Endodermal cell (in vitro differentiated cells): ENCODE results near the gene MMP2. TPM values are rescaled to one million over a fixed set of nuclear protein-coding genes. Genes with fewer than 3 reads are reported as not detected.

ENCODE experiments used
- DNase-seq: peaks from one replicate; pipeline ENCODE4 v3.0.0-alpha.2; 2017
- H3K27ac ChIP-seq: 2 replicates; pipeline ENCODE4 v1.5.1; 2013; ENCODE audit warnings: mild to moderate bottlenecking, low read depth, low read length, moderate library complexity
- H3K27me3 ChIP-seq: 2 replicates; pipeline ENCODE4 v1.6.1; 2013; ENCODE audit warnings: mild to moderate bottlenecking, low read length, moderate library complexity; ENCODE audit not compliant: insufficient read depth, control insufficient read depth, poor library complexity, severe bottlenecking
- H3K36me3 ChIP-seq: 2 replicates; pipeline ENCODE4 v1.7.0; 2013; ENCODE audit warnings: mild to moderate bottlenecking, low read length, moderate library complexity; ENCODE audit not compliant: control insufficient read depth, insufficient read depth
- H3K4me1 ChIP-seq: one replicate; pipeline ENCODE4 v1.7.0; 2013; ENCODE audit warnings: low read length; ENCODE audit not compliant: control insufficient read depth, insufficient read depth
- H3K4me3 ChIP-seq: 2 replicates; pipeline ENCODE4 v1.5.1; 2013; ENCODE audit warnings: mild to moderate bottlenecking, low read length, moderate library complexity
- H3K9ac ChIP-seq: 2 replicates; pipeline ENCODE4 v1.6.1; 2013; ENCODE audit warnings: mild to moderate bottlenecking, low read length, moderate library complexity; ENCODE audit not compliant: poor library complexity, severe bottlenecking; ENCODE audit errors: extremely low read depth
- H3K9me3 ChIP-seq: 2 replicates; pipeline ENCODE4 v1.6.1; 2013; ENCODE audit warnings: mild to moderate bottlenecking, low read length, moderate library complexity; ENCODE audit not compliant: control insufficient read depth
- H3K27ac Mint-ChIP-seq: 2 replicates; pipeline ENCODE4 v1.8.0; 2020; ENCODE audit warnings: mixed read lengths
- H3K27me3 Mint-ChIP-seq: 2 replicates; pipeline ENCODE4 v1.8.0; 2021; ENCODE audit warnings: mild to moderate bottlenecking, mixed read lengths; ENCODE audit not compliant: insufficient read depth
- H3K36me3 Mint-ChIP-seq: 2 replicates; pipeline ENCODE4 v1.8.0; 2020; ENCODE audit warnings: low read depth, mixed read lengths
- H3K4me1 Mint-ChIP-seq: 2 replicates; pipeline ENCODE4 v1.8.0; 2020; ENCODE audit warnings: mixed read lengths
- H3K4me3 Mint-ChIP-seq: 2 replicates; pipeline ENCODE4 v1.8.0; 2020; ENCODE audit warnings: mild to moderate bottlenecking, moderate library complexity, mixed read lengths
- H3K9me3 Mint-ChIP-seq: 2 replicates; pipeline ENCODE4 v1.8.0; 2020; ENCODE audit warnings: mild to moderate bottlenecking, mixed read lengths
- WGBS, 2 experiments: methylation state at CpG; one replicate each; pipeline versions ENCODE4 v1.1.5 to v1.1.7; 2013; ENCODE audit warnings: missing lambda C conversion rate in 2 of 2, mixed read lengths in 1 of 2; ENCODE audit not compliant: insufficient coverage in 1 of 2, insufficient read length in 1 of 2; 5-methylcytosine and 5-hydroxymethylcytosine counted together
- total RNA-seq, 2 donors: library from RNA; stranded (reverse); fragmentation: NEBNext Ultra II Directional in 1 of 2; extraction: Animal tissue kit (Norgen Biotek cat#: 25700) in 1 of 2; gene quantifications; 2 replicates in 1 of 2; 3 replicates in 1 of 2; pipeline ENCODE4 v1.2.1, GENCODE V29; 2021
- TF ChIP-seq, protein P1 (sequence below): fragments of 200-600 bp; sonication (generic); conservative IDR thresholded peaks from 2 replicates; pipeline ENCODE4 v1.5.0; 2021; ENCODE audit warnings: antibody characterized with exemption, mild to moderate bottlenecking

Gene MMP2
- total RNA-seq, 2 donors from 2014 or later: 65.0 to 80.4 TPM

DNA sequence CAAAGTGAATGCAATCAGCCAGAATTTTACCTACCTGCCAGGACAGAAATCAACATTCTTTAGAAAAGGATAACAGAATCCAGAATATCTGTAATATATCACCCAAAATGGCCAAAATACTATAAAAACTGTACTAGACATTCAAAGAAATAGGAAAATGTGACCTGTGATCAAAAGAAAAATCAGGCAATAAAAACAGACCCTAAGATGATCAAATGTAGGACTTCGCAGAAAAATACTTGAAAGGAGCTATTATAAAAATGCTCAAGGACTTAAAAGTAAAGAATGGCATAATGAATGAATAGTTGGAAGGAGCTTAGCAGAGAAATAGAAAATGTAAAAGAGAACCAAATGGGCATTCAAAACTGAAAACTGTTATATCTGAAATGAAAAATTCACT, 33.9 kb downstream of the MMP2 start:
- DNase-seq: no peak
- Mint-ChIP-seq H3K36me3 (peaks cover 20% of the 10 kb centered on the region), H3K4me1 (peaks cover 5% of the 10 kb centered on the region), H3K9me3 (peaks cover 27% of the 10 kb centered on the region), H3K27me3 (peaks cover 6% of the 10 kb centered on the region), H3K4me3 (no peak overlapping the region), H3K27ac (no peak overlapping the region)
- no peak overlapping the region for H3K9ac ChIP-seq
- H3K27me3 ChIP-seq: no peaks in the 10 kb centered on the region
- H3K36me3 ChIP-seq: no peaks in the 10 kb centered on the region
- 67 to 96% methylated on average over 1 of the region's 1 CpG for WGBS, 2 experiments
- peaks cover 28% of the 10 kb centered on the region for H3K9me3 ChIP-seq
- H3K27ac ChIP-seq: no peak overlapping the region
- no peak overlapping the region for H3K4me3 ChIP-seq
- H3K4me1 ChIP-seq: no peaks in the 10 kb centered on the region
- TF ChIP-seq, protein P1, sequence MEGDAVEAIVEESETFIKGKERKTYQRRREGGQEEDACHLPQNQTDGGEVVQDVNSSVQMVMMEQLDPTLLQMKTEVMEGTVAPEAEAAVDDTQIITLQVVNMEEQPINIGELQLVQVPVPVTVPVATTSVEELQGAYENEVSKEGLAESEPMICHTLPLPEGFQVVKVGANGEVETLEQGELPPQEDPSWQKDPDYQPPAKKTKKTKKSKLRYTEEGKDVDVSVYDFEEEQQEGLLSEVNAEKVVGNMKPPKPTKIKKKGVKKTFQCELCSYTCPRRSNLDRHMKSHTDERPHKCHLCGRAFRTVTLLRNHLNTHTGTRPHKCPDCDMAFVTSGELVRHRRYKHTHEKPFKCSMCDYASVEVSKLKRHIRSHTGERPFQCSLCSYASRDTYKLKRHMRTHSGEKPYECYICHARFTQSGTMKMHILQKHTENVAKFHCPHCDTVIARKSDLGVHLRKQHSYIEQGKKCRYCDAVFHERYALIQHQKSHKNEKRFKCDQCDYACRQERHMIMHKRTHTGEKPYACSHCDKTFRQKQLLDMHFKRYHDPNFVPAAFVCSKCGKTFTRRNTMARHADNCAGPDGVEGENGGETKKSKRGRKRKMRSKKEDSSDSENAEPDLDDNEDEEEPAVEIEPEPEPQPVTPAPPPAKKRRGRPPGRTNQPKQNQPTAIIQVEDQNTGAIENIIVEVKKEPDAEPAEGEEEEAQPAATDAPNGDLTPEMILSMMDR: no peak

DNA sequence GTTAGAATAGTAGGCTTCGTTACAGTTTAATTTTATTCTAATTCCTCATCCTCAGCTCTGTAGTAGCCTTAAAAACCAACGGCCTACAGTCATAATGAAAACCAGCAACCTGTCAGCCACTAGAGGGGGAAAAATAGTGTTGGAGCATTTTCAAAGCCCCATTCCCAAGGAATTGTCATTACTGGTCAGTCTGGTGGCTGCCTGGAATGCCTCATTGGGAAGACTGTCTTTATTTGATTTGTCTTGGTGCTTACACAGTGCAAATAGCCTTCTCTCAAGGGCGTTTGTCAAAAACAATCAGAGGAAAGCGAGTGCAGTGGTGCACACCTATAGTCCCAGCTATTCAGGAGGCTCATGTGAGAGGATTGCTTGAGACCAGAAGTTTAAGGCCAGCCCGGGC, 34.6 kb downstream of the MMP2 start:
- WGBS, 2 experiments: 88 to 97% methylated on average over 3 to 4 of the region's 5 CpGs
- no peaks in the 10 kb centered on the region for H3K4me1 ChIP-seq
- Mint-ChIP-seq H3K4me1 (peaks cover 5% of the 10 kb centered on the region), H3K4me3 (no peak overlapping the region), H3K9me3 (peaks cover 32% of the 10 kb centered on the region), H3K27me3 (peaks cover 6% of the 10 kb centered on the region), H3K27ac (no peak overlapping the region), H3K36me3 (peaks cover 20% of the 10 kb centered on the region)
- peaks cover 28% of the 10 kb centered on the region for H3K9me3 ChIP-seq
- no peaks in the 10 kb centered on the region for H3K27me3 ChIP-seq
- no peak overlapping the region for H3K9ac ChIP-seq
- H3K36me3 ChIP-seq: no peaks in the 10 kb centered on the region
- TF ChIP-seq, protein P1: peak; percentile 45
- H3K27ac ChIP-seq: no peak overlapping the region
- DNase-seq: no peak
- no peak overlapping the region for H3K4me3 ChIP-seq

DNA sequence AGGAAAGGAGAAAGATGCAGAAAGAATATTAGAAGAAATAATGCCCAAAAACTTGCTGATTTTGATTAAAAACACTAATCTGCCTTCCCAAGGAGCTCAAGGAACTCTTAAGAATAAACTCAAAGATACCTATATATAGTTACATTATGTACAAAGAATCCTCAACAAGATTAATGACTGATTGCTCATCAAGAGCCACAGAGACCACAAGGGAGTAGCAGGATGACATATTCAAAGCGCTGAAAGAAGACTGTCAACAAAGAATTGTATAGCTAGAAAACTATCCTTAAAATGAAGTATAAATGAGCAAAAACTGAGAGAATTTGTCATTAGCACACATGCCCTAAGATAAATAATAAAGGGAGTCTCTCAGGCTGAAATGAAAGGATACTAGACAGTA, 36.1 kb downstream of the MMP2 start:
- no peak overlapping the region for H3K9ac ChIP-seq

More for the DNA sequence above, 36.1 kb downstream of the MMP2 start:
- Histone ChIP-seq H3K27me3 (no peaks in the 10 kb centered on the region), H3K4me1 (no peaks in the 10 kb centered on the region), H3K36me3 (no peaks in the 10 kb centered on the region), H3K9me3 (peaks cover 28% of the 10 kb centered on the region), H3K4me3 (no peak overlapping the region), H3K27ac (no peak overlapping the region)
- peaks cover 34% of the 10 kb centered on the region for H3K9me3 Mint-ChIP-seq
- peaks cover 23% of the 10 kb centered on the region for H3K36me3 Mint-ChIP-seq
- no peak overlapping the region for H3K27ac Mint-ChIP-seq
- H3K4me3 Mint-ChIP-seq: no peak overlapping the region
- no peaks in the 10 kb centered on the region for H3K4me1 Mint-ChIP-seq
- no peak for DNase-seq
- 86 to 100% methylated on average over 1 of the region's 1 CpG for WGBS, 2 experiments
- TF ChIP-seq, protein P1: no peak
- no peaks in the 10 kb centered on the region for H3K27me3 Mint-ChIP-seq
